HG03064 (cell line): ENCODE data around the gene CCNF.
"Not testable (repeated sequence)": the region's sequence is repeated elsewhere in the genome, so short reads cannot be mapped to it uniquely, and the experiment has no call there.

Source experiments
- ATAC-seq: cut with Tn5 transposase; IDR thresholded peaks from one replicate; pipeline ENCODE4 v1.9.1; 2021; ENCODE audit warnings: low read depth; ENCODE audit not compliant: unreplicated experiment

The CCNF gene

GRCh38 chr16:2428051-2428783 lies 1.0 kb upstream of the CCNF start:
- no peak for ATAC-seq

- no peak for ATAC-seq
Observed at GRCh38 chr16:2428784-2429033, 538 bp upstream of the CCNF start.

- no peak for ATAC-seq
Observed at GRCh38 chr16:2429771-2430663, 770 bp downstream of the CCNF start.

- ATAC-seq: no peak
Observed at GRCh38 chr16:2432286-2432685, 3.0 kb downstream of the CCNF start.

GRCh38 chr16:2432801-2433505 lies 3.7 kb downstream of the CCNF start:
- no peak for ATAC-seq

GRCh38 chr16:2435236-2435635 lies 6.0 kb downstream of the CCNF start:
- ATAC-seq: not testable (repeated sequence)

GRCh38 chr16:2436110-2436509 lies 6.9 kb downstream of the CCNF start:
- ATAC-seq: no peak

- ATAC-seq: no peak
Observed at GRCh38 chr16:2437032-2437790, 8.0 kb downstream of the CCNF start.

GRCh38 chr16:2438121-2438520 lies 8.9 kb downstream of the CCNF start:
- no peak for ATAC-seq

GRCh38 chr16:2439598-2439997 lies 10.4 kb downstream of the CCNF start:
- no peak for ATAC-seq

- not testable (repeated sequence) for ATAC-seq
Observed at GRCh38 chr16:2441143-2441804, 12.0 kb downstream of the CCNF start.

GRCh38 chr16:2443555-2443954 lies 14.3 kb downstream of the CCNF start:
- ATAC-seq: no peak

- no peak for ATAC-seq
Observed at GRCh38 chr16:2447920-2448583, 18.8 kb downstream of the CCNF start.

- ATAC-seq: no peak
Observed at GRCh38 chr16:2449118-2449517, 19.9 kb downstream of the CCNF start.

GRCh38 chr16:2450535-2450934 lies 21.3 kb downstream of the CCNF start:
- ATAC-seq: no peak

- no peak for ATAC-seq
Observed at GRCh38 chr16:2450975-2451381, 21.7 kb downstream of the CCNF start.

GRCh38 chr16:2451851-2452320 lies 22.6 kb downstream of the CCNF start:
- no peak for ATAC-seq

- no peak for ATAC-seq
Observed at GRCh38 chr16:2452650-2453049, 23.4 kb downstream of the CCNF start.

GRCh38 chr16:2455081-2455845 lies 26.0 kb downstream of the CCNF start:
- ATAC-seq: no peak
